ENCODE measurements around the gene MITF.

Gene MITF

DNA sequence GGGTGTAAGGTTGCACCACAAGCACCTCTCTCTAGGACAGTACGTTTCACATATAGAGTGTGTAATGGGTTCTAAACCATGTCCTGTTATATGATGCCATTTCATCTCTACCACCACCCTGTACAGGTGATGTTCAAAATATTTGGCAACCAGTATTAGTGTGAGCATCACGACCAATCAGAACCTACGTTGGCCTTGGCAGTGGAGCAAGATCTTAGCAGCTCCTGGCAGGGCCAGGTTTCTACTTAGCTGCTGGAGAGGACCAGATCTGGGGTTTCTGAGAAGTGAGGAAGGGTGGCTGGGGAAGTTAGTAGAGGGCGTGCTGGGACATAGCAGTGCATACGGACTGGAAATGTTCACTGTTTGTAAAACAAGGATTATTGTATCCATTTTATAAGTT is 23.1 kb upstream of the MITF start:
- TF ChIP-seq, protein P1, sequence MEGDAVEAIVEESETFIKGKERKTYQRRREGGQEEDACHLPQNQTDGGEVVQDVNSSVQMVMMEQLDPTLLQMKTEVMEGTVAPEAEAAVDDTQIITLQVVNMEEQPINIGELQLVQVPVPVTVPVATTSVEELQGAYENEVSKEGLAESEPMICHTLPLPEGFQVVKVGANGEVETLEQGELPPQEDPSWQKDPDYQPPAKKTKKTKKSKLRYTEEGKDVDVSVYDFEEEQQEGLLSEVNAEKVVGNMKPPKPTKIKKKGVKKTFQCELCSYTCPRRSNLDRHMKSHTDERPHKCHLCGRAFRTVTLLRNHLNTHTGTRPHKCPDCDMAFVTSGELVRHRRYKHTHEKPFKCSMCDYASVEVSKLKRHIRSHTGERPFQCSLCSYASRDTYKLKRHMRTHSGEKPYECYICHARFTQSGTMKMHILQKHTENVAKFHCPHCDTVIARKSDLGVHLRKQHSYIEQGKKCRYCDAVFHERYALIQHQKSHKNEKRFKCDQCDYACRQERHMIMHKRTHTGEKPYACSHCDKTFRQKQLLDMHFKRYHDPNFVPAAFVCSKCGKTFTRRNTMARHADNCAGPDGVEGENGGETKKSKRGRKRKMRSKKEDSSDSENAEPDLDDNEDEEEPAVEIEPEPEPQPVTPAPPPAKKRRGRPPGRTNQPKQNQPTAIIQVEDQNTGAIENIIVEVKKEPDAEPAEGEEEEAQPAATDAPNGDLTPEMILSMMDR (conservative IDR thresholded peaks at IDR 0.05; ENCODE audit: low read depth, low read length): no peak
- H3K4me3 ChIP-seq (ENCODE audit: low read depth, low read length): no peak overlapping the region
- DNase-seq (ENCODE audit: low read depth): peak; percentile 16

DNA sequence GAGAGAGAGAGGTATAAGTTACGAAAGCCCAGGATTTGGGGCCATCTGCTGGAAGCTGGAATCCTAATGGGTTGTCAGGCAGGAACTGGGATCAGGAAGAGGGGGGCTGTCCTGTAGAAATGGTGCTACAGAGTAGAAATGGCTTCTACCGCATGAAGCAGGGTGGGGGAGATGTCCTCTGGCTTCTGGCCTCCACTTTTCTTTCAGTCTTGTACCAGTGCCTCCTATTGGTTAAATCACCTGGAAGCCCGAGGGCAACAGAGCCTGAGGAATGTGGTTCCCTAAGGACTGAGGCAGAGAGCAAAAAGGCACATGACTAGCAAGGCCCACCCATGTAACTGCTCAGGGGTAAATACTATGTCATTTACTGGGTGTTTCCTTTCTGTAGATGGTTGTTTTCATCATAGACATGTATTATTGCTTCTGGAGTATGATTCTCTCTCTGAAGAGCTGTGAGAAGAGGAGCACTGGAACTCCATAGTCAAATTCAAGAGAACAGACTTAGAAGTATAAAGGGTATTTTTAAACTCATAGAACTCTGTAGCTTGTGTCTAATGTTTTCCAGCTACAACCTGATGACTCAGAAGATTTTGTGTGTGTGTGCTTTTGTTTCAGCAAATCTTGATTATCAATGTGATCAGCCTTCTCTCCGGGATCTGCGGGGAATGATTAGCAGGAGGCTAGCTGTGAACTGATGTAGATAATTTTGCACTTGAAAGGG is 20.2 kb upstream of the MITF start:
- H3K4me3 ChIP-seq (ENCODE audit: low read depth, low read length): no peak overlapping the region
- peak; percentile 22 for DNase-seq (ENCODE audit: low read depth)
- TF ChIP-seq, protein P1 (conservative IDR thresholded peaks at IDR 0.05; ENCODE audit: low read depth, low read length): no peak

DNA sequence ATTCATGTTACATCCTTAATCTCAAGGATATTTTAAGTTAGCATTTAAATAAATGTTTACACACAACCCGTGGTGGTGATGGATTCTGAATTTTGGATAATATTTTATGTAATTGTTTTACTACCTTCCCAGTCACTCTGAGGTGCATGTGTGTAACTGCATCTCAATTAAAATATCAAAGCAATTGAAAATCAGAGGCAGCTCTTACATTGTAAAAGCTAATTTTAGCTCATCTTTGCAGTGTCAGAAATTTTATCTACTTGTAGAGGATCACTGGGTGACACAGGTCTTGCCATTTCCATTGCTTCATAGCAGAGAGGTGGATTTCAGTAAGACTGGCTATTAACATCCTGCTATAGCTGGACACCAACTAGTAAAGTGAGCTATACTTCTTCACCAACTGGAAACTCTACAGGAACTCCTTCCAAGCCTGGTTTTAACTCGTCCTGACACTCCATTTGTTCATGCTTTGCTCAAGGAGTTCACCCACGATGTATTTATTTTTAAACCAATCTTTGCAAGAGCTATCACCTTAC is 19.6 kb upstream of the MITF start:
- no peak for DNase-seq (ENCODE audit: low read depth)
- TF ChIP-seq, protein P1 (conservative IDR thresholded peaks at IDR 0.05; ENCODE audit: low read depth, low read length): no peak
- no peak overlapping the region for H3K4me3 ChIP-seq (ENCODE audit: low read depth, low read length)

DNA sequence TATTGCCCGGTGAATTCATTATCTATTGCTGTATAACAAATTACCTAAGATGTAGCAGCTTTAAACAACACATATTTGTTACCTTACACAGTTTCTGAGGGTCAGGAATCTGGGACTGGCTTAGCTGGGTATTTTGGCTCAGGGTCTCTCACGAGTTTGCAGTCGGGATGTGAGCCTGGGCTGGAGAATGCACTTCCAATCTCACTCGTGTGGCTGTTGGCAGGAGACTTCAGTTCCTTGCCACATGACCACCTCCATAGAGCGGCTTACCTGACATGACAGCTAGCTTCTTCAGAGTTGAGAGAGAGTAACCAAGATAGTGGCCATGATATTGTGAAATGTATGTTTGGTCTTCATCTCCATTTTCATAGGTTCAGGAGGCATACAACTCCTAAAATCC is 18.4 kb upstream of the MITF start:
- H3K4me3 ChIP-seq (ENCODE audit: low read depth, low read length): no peak overlapping the region
- no peak for DNase-seq (ENCODE audit: low read depth)
- TF ChIP-seq, protein P1 (conservative IDR thresholded peaks at IDR 0.05; ENCODE audit: low read depth, low read length): no peak

DNA sequence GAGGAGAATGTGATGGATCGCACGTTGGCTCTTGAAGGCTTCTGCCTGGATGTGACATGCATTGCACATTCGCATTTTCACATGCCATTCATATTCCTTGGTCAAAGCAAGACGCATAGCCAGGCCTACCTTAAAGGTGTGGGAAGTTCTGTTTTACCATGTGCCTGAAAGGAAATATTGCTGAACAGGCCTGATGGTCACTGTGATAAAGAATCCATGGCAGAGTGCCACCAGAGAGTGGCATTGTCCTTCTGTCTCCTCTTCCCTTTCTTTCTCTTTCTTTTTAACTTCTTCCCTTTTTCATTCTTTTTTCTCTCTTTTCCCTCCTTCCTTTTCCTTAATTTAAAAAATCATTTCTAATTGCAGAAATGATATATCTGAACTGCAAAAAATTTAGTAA is 15.9 kb upstream of the MITF start:
- H3K4me3 ChIP-seq (ENCODE audit: low read depth, low read length): no peak overlapping the region
- TF ChIP-seq, protein P1 (conservative IDR thresholded peaks at IDR 0.05; ENCODE audit: low read depth, low read length): no peak
- no peak for DNase-seq (ENCODE audit: low read depth)

DNA sequence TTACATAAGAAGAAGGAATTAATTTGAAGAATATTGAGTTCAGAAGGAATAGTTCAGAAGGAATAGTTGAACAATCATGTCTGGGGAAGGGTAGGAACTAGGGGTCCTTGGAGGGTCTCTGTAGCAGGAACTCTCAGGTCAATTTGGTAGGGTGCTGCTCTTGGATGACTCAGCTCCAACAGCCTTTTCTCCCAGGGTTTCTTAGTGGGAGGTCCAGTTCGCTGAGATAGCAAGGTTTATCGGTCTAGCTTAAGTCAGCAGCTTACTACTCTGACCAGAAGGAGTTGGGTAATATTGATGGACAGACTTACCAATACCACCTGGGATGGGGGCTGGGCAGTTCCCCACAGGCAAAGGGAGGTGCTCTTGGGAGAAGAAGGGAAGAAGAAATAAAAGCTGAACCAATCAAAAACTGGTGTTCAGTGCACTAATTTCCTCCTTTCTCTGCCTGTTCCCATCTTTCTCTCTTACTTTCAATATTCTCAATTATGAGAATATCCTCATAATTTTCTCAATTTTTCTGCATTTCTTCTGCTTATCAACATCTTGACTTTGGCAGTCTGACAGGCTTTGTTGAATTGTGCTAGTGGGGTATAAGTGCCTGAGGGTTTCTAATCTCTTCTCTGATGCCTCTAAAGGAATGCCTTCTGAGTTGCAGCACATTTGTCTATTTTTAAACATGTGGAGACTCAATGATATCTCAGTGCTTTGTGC is 14.4 kb upstream of the MITF start:
- TF ChIP-seq, protein P1 (conservative IDR thresholded peaks at IDR 0.05; ENCODE audit: low read depth, low read length): no peak
- peak; percentile 74 for DNase-seq (ENCODE audit: low read depth)
- no peak overlapping the region for H3K4me3 ChIP-seq (ENCODE audit: low read depth, low read length)
